ENCODE results near the gene PTPRR.

The PTPRR gene

DNA sequence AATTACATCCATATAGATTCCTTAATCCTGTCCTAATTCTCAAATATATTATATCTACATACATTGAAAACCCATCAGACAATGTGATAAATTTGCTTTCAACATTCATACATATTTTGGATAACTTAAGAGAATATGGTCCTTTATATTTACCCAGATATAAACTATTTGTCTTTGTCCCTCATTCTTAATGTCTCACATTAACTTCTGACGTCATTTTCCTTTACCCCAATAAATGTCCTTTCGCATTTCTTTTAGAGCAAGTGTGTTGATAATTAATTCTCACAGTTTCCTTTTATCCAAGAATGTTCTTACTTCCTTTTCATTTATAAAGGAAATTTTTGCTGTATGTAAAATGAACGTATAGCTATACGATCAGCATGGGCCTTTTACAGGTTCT is 12.6 kb upstream of the PTPRR start:
- no CpG with 5 or more reads among the region's 4 CpGs for WGBS (ENCODE audit: extremely low coverage, insufficient coverage, insufficient read length)

DNA sequence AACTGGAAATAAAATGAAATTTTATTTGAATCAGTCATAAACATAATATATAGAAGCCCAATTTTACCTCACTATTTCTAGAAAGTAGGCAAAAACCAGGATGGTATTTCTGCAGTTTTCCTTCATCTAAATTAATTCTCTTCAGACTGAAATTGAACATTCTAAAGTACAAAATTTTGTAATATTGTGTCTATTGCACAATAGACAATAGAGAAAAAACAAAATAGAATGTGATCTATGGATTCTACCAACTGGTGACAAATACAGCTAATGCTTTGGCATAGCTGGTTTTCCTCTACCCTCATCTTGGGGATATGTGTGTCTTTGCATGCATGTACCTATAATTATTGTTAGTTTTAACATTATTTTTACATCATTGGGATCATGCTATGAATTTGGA is 8.5 kb upstream of the PTPRR start:
- Histone ChIP-seq H2AK5ac (ENCODE audit: low read length) (no peak overlapping the region), H4K12ac (ENCODE audit: low read depth, low read length) (no peak overlapping the region), H3K9me3 (ENCODE audit: insufficient read depth, low read depth, low read length) (no peaks in the 10 kb centered on the region), H3K27ac (ENCODE audit: low read depth, low read length) (no peak overlapping the region), H2AFZ (ENCODE audit: insufficient read depth, low read length, poor library complexity) (no peak overlapping the region), H3K23ac (ENCODE audit: low read length) (no peak overlapping the region), H2BK5ac (ENCODE audit: low read depth, low read length, poor library complexity) (no peak overlapping the region), H3K18ac (ENCODE audit: low read length) (no peak overlapping the region), H4K91ac (ENCODE audit: low read depth, low read length) (no peak overlapping the region), H3K4me3 (ENCODE audit: low read depth, low read length) (no peak overlapping the region), H3K79me1 (ENCODE audit: low read length) (no peaks in the 10 kb centered on the region), H3K79me2 (ENCODE audit: control insufficient read depth, insufficient read depth, low read length, poor library complexity) (no peaks in the 10 kb centered on the region), H3K9ac (ENCODE audit: low read length) (no peak overlapping the region), H4K8ac (ENCODE audit: low read depth, low read length) (no peak overlapping the region), H3K14ac (ENCODE audit: low read length) (no peak overlapping the region), H3K4me2 (ENCODE audit: low read length) (no peak overlapping the region), H3K36me3 (ENCODE audit: control insufficient read depth in 1 of 2, insufficient read depth in 2 of 2, low read length in 2 of 2) (no peaks in the 10 kb centered on the region), H3K4me1 (ENCODE audit: control insufficient read depth in 1 of 2, insufficient read depth in 2 of 2, low read length in 2 of 2) (no peaks in the 10 kb centered on the region), H2BK120ac (ENCODE audit: insufficient read depth, low read length, poor library complexity) (no peak overlapping the region), H3K27me3 (ENCODE audit: insufficient read depth, low read length) (no peaks in the 10 kb centered on the region), H3K4ac (ENCODE audit: low read depth, low read length) (no peak overlapping the region), H2BK12ac (ENCODE audit: low read length) (no peak overlapping the region)
- DNase-seq = no peak

More for the DNA sequence above, 12.6 kb upstream of the PTPRR start:
- Histone ChIP-seq H3K4ac (ENCODE audit: low read depth, low read length) (no peak overlapping the region), H3K27me3 (ENCODE audit: insufficient read depth, low read length) (no peaks in the 10 kb centered on the region), H3K79me1 (ENCODE audit: low read length) (no peaks in the 10 kb centered on the region), H4K91ac (ENCODE audit: low read depth, low read length) (no peak overlapping the region), H2BK120ac (ENCODE audit: insufficient read depth, low read length, poor library complexity) (no peak overlapping the region), H3K18ac (ENCODE audit: low read length) (no peak overlapping the region), H3K27ac (ENCODE audit: low read depth, low read length) (no peak overlapping the region), H4K12ac (ENCODE audit: low read depth, low read length) (no peak overlapping the region), H3K4me1 (ENCODE audit: control insufficient read depth in 1 of 2, insufficient read depth in 2 of 2, low read length in 2 of 2) (no peaks in the 10 kb centered on the region), H3K14ac (ENCODE audit: low read length) (no peak overlapping the region), H3K79me2 (ENCODE audit: control insufficient read depth, insufficient read depth, low read length, poor library complexity) (no peaks in the 10 kb centered on the region), H3K36me3 (ENCODE audit: control insufficient read depth in 1 of 2, insufficient read depth in 2 of 2, low read length in 2 of 2) (no peaks in the 10 kb centered on the region), H3K4me2 (ENCODE audit: low read length) (no peak overlapping the region), H2AK5ac (ENCODE audit: low read length) (no peak overlapping the region), H2BK12ac (ENCODE audit: low read length) (no peak overlapping the region), H2AFZ (ENCODE audit: insufficient read depth, low read length, poor library complexity) (no peak overlapping the region), H2BK5ac (ENCODE audit: low read depth, low read length, poor library complexity) (no peak overlapping the region), H3K9me3 (ENCODE audit: insufficient read depth, low read depth, low read length) (no peaks in the 10 kb centered on the region), H3K23ac (ENCODE audit: low read length) (no peak overlapping the region), H3K4me3 (ENCODE audit: low read depth, low read length) (no peak overlapping the region), H4K8ac (ENCODE audit: low read depth, low read length) (no peak overlapping the region), H3K9ac (ENCODE audit: low read length) (no peak overlapping the region)
- DNase-seq = no peak

DNA sequence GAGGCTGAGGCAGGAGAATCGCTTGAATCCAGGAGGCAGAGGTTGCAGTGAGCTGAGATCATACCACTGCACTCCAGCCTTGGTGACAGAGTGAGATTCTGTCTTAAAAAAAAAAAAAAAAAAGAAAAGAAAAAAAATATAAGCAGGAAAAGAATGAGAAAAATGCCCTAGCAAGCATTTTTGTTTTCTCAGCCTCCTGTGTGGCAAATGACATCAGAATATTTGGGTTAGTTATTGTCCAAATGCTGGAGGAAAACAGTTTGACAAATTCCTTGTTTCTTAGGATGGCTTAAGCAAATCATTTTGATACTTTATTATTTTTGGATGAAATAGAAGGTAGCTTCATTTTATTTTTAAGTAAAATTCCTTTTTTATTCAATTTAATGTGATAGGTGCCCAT is 7.5 kb upstream of the PTPRR start:
- WGBS (ENCODE audit: extremely low coverage, insufficient coverage, insufficient read length) = no CpG with 5 or more reads among the region's 1 CpG
- H4K91ac ChIP-seq (ENCODE audit: low read depth, low read length) = no peak overlapping the region

DNA sequence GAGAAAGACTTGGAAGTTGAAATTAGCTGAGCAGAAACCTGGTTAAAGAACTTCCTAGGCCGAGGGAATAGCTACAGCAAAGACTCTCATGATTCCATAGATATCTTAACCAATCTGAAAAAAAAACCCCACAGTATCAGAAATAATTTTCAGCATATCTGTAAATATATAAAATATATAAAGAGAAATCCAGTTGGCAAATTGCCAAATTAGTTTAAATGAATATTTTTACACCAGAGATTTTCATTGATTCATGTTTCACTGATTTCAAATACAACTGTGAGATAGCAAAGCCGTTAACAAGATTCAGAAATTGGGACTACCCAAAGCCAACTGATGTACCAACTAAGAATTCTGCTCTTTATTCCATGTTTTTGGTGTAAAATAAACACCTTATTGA is 6.8 kb upstream of the PTPRR start:
- no peak overlapping the region for H3K4ac ChIP-seq (ENCODE audit: low read depth, low read length)
- no peaks in the 10 kb centered on the region for H3K9me3 ChIP-seq (ENCODE audit: insufficient read depth, low read depth, low read length)
- H4K8ac ChIP-seq (ENCODE audit: low read depth, low read length) = no peak overlapping the region
- H3K27me3 ChIP-seq (ENCODE audit: insufficient read depth, low read length) = no peaks in the 10 kb centered on the region
- H3K27ac ChIP-seq (ENCODE audit: low read depth, low read length) = no peak overlapping the region
- H3K23ac ChIP-seq (ENCODE audit: low read length) = no peak overlapping the region
- no CpG with 5 or more reads among the region's 2 CpGs for WGBS (ENCODE audit: extremely low coverage, insufficient coverage, insufficient read length)
- no peak overlapping the region for H4K91ac ChIP-seq (ENCODE audit: low read depth, low read length)
- H3K36me3 ChIP-seq (ENCODE audit: control insufficient read depth in 1 of 2, insufficient read depth in 2 of 2, low read length in 2 of 2) = no peaks in the 10 kb centered on the region
- H2AFZ ChIP-seq (ENCODE audit: insufficient read depth, low read length, poor library complexity) = no peak overlapping the region
- H3K18ac ChIP-seq (ENCODE audit: low read length) = no peak overlapping the region
- no peak overlapping the region for H2BK120ac ChIP-seq (ENCODE audit: insufficient read depth, low read length, poor library complexity)
- H4K12ac ChIP-seq (ENCODE audit: low read depth, low read length) = no peak overlapping the region
- no peak overlapping the region for H2BK12ac ChIP-seq (ENCODE audit: low read length)
- no peak overlapping the region for H3K14ac ChIP-seq (ENCODE audit: low read length)
- no peak overlapping the region for H3K4me2 ChIP-seq (ENCODE audit: low read length)
- no peaks in the 10 kb centered on the region for H3K79me2 ChIP-seq (ENCODE audit: control insufficient read depth, insufficient read depth, low read length, poor library complexity)
- DNase-seq = no peak
- H2AK5ac ChIP-seq (ENCODE audit: low read length) = no peak overlapping the region
- H3K9ac ChIP-seq (ENCODE audit: low read length) = no peak overlapping the region
- H3K4me3 ChIP-seq (ENCODE audit: low read depth, low read length) = no peak overlapping the region
- H3K4me1 ChIP-seq (ENCODE audit: control insufficient read depth in 1 of 2, insufficient read depth in 2 of 2, low read length in 2 of 2) = no peaks in the 10 kb centered on the region
- H3K79me1 ChIP-seq (ENCODE audit: low read length) = no peaks in the 10 kb centered on the region
- no peak overlapping the region for H2BK5ac ChIP-seq (ENCODE audit: low read depth, low read length, poor library complexity)

More for the DNA sequence above, 7.5 kb upstream of the PTPRR start:
- Histone ChIP-seq H2AFZ (ENCODE audit: insufficient read depth, low read length, poor library complexity) (no peak overlapping the region), H3K23ac (ENCODE audit: low read length) (no peak overlapping the region), H2BK120ac (ENCODE audit: insufficient read depth, low read length, poor library complexity) (no peak overlapping the region), H3K27me3 (ENCODE audit: insufficient read depth, low read length) (no peaks in the 10 kb centered on the region), H4K12ac (ENCODE audit: low read depth, low read length) (no peak overlapping the region), H3K14ac (ENCODE audit: low read length) (no peak overlapping the region), H3K79me2 (ENCODE audit: control insufficient read depth, insufficient read depth, low read length, poor library complexity) (no peaks in the 10 kb centered on the region), H3K9ac (ENCODE audit: low read length) (no peak overlapping the region), H3K9me3 (ENCODE audit: insufficient read depth, low read depth, low read length) (no peaks in the 10 kb centered on the region), H3K18ac (ENCODE audit: low read length) (no peak overlapping the region), H2AK5ac (ENCODE audit: low read length) (no peak overlapping the region), H3K27ac (ENCODE audit: low read depth, low read length) (no peak overlapping the region), H3K79me1 (ENCODE audit: low read length) (no peaks in the 10 kb centered on the region), H4K8ac (ENCODE audit: low read depth, low read length) (no peak overlapping the region), H3K4me2 (ENCODE audit: low read length) (no peak overlapping the region), H3K4ac (ENCODE audit: low read depth, low read length) (no peak overlapping the region), H2BK5ac (ENCODE audit: low read depth, low read length, poor library complexity) (no peak overlapping the region), H3K4me1 (ENCODE audit: control insufficient read depth in 1 of 2, insufficient read depth in 2 of 2, low read length in 2 of 2) (no peaks in the 10 kb centered on the region), H3K36me3 (ENCODE audit: control insufficient read depth in 1 of 2, insufficient read depth in 2 of 2, low read length in 2 of 2) (no peaks in the 10 kb centered on the region), H2BK12ac (ENCODE audit: low read length) (no peak overlapping the region), H3K4me3 (ENCODE audit: low read depth, low read length) (no peak overlapping the region)
- no peak for DNase-seq
